Mucosa of descending colon (tissue), 3 donors: ENCODE results near the gene CENPC. TPM values are rescaled to one million over a fixed set of nuclear protein-coding genes. Genes with fewer than 3 reads are reported as not detected.

Source experiments
- ATAC-seq: fragments of 200-7000 bp; cut with Tn5 transposase; one replicate; pipeline ENCODE4 v1.9.1; 2020; ENCODE audit warnings: mild to moderate bottlenecking, moderate library complexity
- DNase-seq, 3 donors: peaks; one replicate each; pipeline ENCODE4 v3.0.0-alpha.2; 2020
- H3K36me3 ChIP-seq: fragments of 200-600 bp; one replicate; pipeline ENCODE4 v1.8.0; 2021; ENCODE audit warnings: low read depth, mild to moderate bottlenecking
- H3K4me1 ChIP-seq: fragments of 200-600 bp; one replicate; pipeline ENCODE4 v1.8.0; 2021; ENCODE audit warnings: low read depth, mild to moderate bottlenecking
- H3K4me3 ChIP-seq: fragments of 200-600 bp; one replicate; pipeline ENCODE4 v1.8.0; 2021; ENCODE audit warnings: mild to moderate bottlenecking
- H3K9me3 ChIP-seq: fragments of 200-600 bp; one replicate; pipeline ENCODE4 v1.8.0; 2021; ENCODE audit warnings: mild to moderate bottlenecking
- CTCF ChIP-seq: fragments of 200-600 bp; IDR thresholded peaks from one replicate; pipeline ENCODE4 v1.8.0; 2022; ENCODE audit warnings: antibody characterized with exemption, mild to moderate bottlenecking
- intact Hi-C, 2 donors: fragments of 100-400 bp; cut with DNase I in 1 of 2; cut with micrococcal nuclease in 1 of 2; formaldehyde crosslinking; loops; one replicate each; pipeline versions ENCODE4 v1.11.0 to v1.11.1; 2022; cut with DNase I, micrococcal nuclease
- long read RNA-seq, 2 donors: library from polyadenylated mRNA; unstranded; transcript quantifications; one replicate each; pipeline ENCODE4 v2.0.0, GENCODE V29; 2019 to 2021
- total RNA-seq, 3 donors: library from RNA; stranded (reverse); fragmentation: NEBNext Ultra II Directional in 2 of 3; extraction: Animal tissue kit (Norgen Biotek cat#: 25700) in 2 of 3; gene quantifications; one replicate each; pipeline versions ENCODE4 v1.2.1 to v1.2.4, GENCODE V29; 2021 to 2023
- donor health status: DM: no; HTN: no; CAD: no; lungs with moderate emphysema.
- donor health status: DM: no; HTN: no; CAD: no.
- donor health status: DM: no; HTN: yes; CAD: no.

The CENPC gene
- total RNA-seq, result 10 to 100 TPM; 17.3 to 26.4 (median 26.0) TPM
- long read RNA-seq, donor 1, full-length matches to known transcripts, result 6 of 8 reads
- long read RNA-seq, donor 1, partial matches to known transcripts, result 1 of 8 reads
- long read RNA-seq, donor 1, other reads (novel, unspliced or antisense), result 1 of 8 reads
- long read RNA-seq, donor 2, partial matches to known transcripts, result 5 of 6 reads
- long read RNA-seq, donor 2, other reads (novel, unspliced or antisense), result 1 of 6 reads

GRCh38 chr4:67545199-67546003, at the start of gene CENPC:
TSS of gene CENPC (minus strand) at chr4:67545503. CDS start at chr4:67545355, 148 bp downstream.
- intact Hi-C loops, result no loop called here
- no peak for TF ChIP-seq CTCF

GRCh38 chr4:67593741-67594175, 48.5 kb upstream of the CENPC start:
- Histone ChIP-seq H3K9me3 (no peaks in the 10 kb centered on the region), H3K4me1 (no peaks in the 10 kb centered on the region), H3K36me3 (no peaks in the 10 kb centered on the region), H3K4me3 (no peak overlapping the region)
- intact Hi-C loops, result no loop called here
- TF ChIP-seq CTCF, result no peak
- DNase-seq, result no peak
- no peak for ATAC-seq

More at GRCh38 chr4:67545199-67546003, at the start of gene CENPC:
- Histone ChIP-seq H3K4me3 (peak within 1 kb of the TSS; percentile 56), H3K4me1 (peaks cover 19% of the 10 kb centered on the region), H3K9me3 (no peaks in the 10 kb centered on the region), H3K36me3 (no peaks in the 10 kb centered on the region)
- ATAC-seq, result peak; percentile 99
- peak; percentile 95 to 98 (median 97) for DNase-seq

GRCh38 chr4:67587156-67587555, 41.9 kb upstream of the CENPC start:
- ATAC-seq (no peak), DNase-seq (no peak)
- no peak overlapping the region for H3K4me3 ChIP-seq
- no peaks in the 10 kb centered on the region for H3K9me3 ChIP-seq
- intact Hi-C loops, result no loop called here
- H3K4me1 ChIP-seq, result no peaks in the 10 kb centered on the region
- TF ChIP-seq CTCF, result no peak
- no peaks in the 10 kb centered on the region for H3K36me3 ChIP-seq

GRCh38 chr4:67584496-67584895, 39.2 kb upstream of the CENPC start:
- H3K9me3 ChIP-seq, result no peaks in the 10 kb centered on the region
- no peak for DNase-seq
- ATAC-seq, result no peak
- H3K4me3 ChIP-seq, result no peak overlapping the region
- H3K36me3 ChIP-seq, result no peaks in the 10 kb centered on the region
- intact Hi-C loops, result no loop called here
- TF ChIP-seq CTCF, result no peak
- no peaks in the 10 kb centered on the region for H3K4me1 ChIP-seq

GRCh38 chr4:67581913-67582312, 36.6 kb upstream of the CENPC start:
- DNase-seq (no peak), ATAC-seq (no peak)
- no peaks in the 10 kb centered on the region for H3K36me3 ChIP-seq
- no peaks in the 10 kb centered on the region for H3K4me1 ChIP-seq
- intact Hi-C loops, result no loop called here
- no peak for TF ChIP-seq CTCF
- no peak overlapping the region for H3K4me3 ChIP-seq
- H3K9me3 ChIP-seq, result no peaks in the 10 kb centered on the region
